Measurements from ENCODE around the gene AGR3. TPM values are rescaled to one million over a fixed set of nuclear protein-coding genes. Genes with fewer than 3 reads are reported as not detected.

Gene AGR3
- total and polyA plus RNA-seq, 8 donors = 0.83 to 19.2 (median 4.6) TPM

DNA sequence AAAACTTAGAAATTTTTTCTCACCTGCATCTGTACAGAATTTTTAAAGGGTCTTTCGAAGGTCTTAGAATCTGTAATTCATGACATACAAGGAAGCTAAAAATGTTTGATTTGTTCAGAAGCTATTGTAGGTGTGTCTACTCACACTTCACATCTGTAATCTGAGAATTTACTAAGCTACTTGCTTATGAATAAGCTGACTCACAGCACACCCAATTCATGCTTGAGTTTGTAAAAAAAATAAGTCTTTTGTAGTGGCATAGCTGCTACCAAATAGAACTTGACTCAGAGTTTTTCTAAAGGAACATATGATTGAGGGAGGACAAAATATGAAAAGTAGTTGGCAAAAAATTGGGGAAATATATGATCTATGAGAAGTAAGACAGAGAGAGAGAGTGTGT lies 64.2 kb downstream of the AGR3 start:
- H3K9me3 ChIP-seq = no peaks in the 10 kb centered on the region
- H3K27ac ChIP-seq = no peak overlapping the region
- TF ChIP-seq, protein P1, sequence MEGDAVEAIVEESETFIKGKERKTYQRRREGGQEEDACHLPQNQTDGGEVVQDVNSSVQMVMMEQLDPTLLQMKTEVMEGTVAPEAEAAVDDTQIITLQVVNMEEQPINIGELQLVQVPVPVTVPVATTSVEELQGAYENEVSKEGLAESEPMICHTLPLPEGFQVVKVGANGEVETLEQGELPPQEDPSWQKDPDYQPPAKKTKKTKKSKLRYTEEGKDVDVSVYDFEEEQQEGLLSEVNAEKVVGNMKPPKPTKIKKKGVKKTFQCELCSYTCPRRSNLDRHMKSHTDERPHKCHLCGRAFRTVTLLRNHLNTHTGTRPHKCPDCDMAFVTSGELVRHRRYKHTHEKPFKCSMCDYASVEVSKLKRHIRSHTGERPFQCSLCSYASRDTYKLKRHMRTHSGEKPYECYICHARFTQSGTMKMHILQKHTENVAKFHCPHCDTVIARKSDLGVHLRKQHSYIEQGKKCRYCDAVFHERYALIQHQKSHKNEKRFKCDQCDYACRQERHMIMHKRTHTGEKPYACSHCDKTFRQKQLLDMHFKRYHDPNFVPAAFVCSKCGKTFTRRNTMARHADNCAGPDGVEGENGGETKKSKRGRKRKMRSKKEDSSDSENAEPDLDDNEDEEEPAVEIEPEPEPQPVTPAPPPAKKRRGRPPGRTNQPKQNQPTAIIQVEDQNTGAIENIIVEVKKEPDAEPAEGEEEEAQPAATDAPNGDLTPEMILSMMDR (IDR thresholded peaks at IDR 0.05) = no peak
- peaks cover 8 to 21% (median 13%) of the 10 kb centered on the region in 3 donors for H3K4me1 ChIP-seq
- FAIRE-seq = no peak
- WGBS, 2 donors = 80 to 83% methylated on average over 1 of the region's 1 CpG
- intact Hi-C loops (cut with DNase I) = no loop called here
- no peak for ATAC-seq
- no peak for DNase-seq
- H3K4me3 ChIP-seq = no peak overlapping the region
- no peaks in the 10 kb centered on the region for H3K27me3 ChIP-seq
- no peaks in the 10 kb centered on the region for H3K36me3 ChIP-seq

DNA sequence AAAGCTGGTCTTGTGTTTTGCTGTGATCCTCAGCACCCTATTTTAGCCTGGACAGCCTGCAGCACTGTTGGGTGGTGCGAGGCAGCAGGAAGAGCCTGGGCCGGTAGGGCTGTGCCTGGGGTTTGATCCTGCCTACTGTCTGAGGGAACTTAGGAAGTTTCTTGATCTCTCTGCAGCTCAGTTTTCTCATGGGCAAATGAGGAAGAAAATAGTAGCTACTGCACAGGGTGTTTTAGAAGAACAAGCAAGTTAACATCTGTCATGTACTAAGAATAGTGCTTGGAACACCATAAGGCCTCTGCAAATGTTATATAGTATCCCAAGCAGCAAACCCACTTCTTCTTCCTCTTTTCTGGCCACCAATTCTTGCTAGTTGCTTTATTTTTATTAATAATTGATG lies 65.0 kb downstream of the AGR3 start:
- TF ChIP-seq, protein P1 (IDR thresholded peaks at IDR 0.05) = no peak
- no peaks in the 10 kb centered on the region for H3K9me3 ChIP-seq
- H3K36me3 ChIP-seq = no peaks in the 10 kb centered on the region
- 70 to 95% methylated on average over 2 of the region's 2 CpGs for WGBS, 2 donors
- no peak overlapping the region for H3K27ac ChIP-seq
- no peak for DNase-seq
- peak in 3 of 4 donors; percentile 21 to 68 (median 53) for ATAC-seq
- peaks cover 8 to 22% (median 10%) of the 10 kb centered on the region in 3 donors for H3K4me1 ChIP-seq
- no peaks in the 10 kb centered on the region for H3K27me3 ChIP-seq
- no peak for FAIRE-seq
- H3K4me3 ChIP-seq = no peak overlapping the region
- intact Hi-C loops (cut with DNase I) = no loop called here

DNA sequence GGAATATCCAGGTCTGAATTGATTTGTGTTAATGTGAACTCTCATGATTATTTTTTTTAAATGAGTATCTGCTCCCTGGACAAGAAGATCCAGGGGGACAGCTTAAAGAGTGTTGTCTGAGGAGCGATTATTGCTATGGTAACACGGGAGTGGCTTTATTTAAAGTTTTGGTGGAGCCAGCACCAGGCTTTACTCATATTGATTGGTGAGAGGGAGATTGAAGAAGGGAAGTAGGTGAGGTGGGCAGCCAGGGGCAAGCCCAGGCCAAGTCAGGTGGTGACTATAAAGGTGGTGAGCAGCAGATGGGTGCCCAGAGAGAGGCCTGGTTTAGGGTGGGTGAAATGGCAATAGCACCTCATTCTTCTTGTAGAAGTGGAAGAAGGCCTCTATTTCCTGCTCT lies 66.8 kb downstream of the AGR3 start:
- Histone ChIP-seq H3K27ac (no peak overlapping the region), H3K9me3 (no peaks in the 10 kb centered on the region), H3K27me3 (no peaks in the 10 kb centered on the region), H3K4me1 (peaks cover 5 to 29% (median 10%) of the 10 kb centered on the region in 3 donors), H3K4me3 (no peak overlapping the region), H3K36me3 (no peaks in the 10 kb centered on the region)
- FAIRE-seq (no peak), ATAC-seq (no peak), DNase-seq (no peak)
- 85 to 88% methylated on average over 2 of the region's 2 CpGs for WGBS, 2 donors
- TF ChIP-seq, protein P1 (IDR thresholded peaks at IDR 0.05) = no peak
- intact Hi-C loops (cut with DNase I) = no loop called here

GRCh38 chr7:16813232-16813616 lies 68.6 kb downstream of the AGR3 start:
- Histone ChIP-seq H3K27ac (peak overlapping the region in 3 of 4 donors; percentile 40 to 47 (median 42)), H3K4me3 (no peak overlapping the region), H3K9me3 (no peaks in the 10 kb centered on the region), H3K36me3 (no peaks in the 10 kb centered on the region), H3K27me3 (no peaks in the 10 kb centered on the region), H3K4me1 (peaks cover 5 to 29% (median 10%) of the 10 kb centered on the region in 3 donors)
- no peak for DNase-seq
- peak; percentile 21 to 73 (median 60) for ATAC-seq
- TF ChIP-seq, protein P1 (IDR thresholded peaks at IDR 0.05) = no peak
- no peak for FAIRE-seq
- 32 to 33% methylated on average over 3 of the region's 3 CpGs for WGBS, 2 donors
- intact Hi-C loops (cut with DNase I) = no loop called here

DNA sequence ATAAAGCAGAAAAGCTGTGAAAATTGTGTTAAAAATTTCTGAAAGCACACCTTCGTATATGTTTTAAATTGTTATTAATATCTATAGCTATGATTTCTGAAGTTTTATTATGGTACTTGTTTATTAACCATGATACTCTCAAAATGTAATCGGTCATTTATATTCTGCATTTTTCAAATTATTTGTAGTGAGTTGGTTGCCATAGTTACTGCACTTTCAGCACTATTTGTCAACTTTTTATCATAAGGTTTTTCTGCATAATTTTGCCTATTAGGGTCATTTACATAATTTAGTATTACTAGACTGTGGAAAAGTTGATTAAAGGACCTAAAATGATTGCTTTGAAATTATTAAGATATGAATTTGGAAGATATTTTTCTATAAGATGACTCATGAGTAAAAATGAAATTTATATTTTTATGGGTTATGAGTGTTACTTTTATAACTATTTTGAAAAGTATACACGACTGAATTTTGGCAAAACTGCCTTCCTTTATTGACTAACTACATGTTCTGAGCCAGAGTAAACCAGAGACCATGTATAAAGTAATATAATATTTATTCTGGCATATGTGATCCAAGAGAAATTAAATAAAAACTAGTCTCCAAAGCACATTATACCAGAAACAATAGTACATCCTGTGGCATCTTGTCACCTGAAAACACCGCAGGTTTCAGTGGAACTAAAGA lies 69.1 kb downstream of the AGR3 start:
- peak in 1 of 4 donors; percentile 16 for ATAC-seq
- H3K27me3 ChIP-seq = no peaks in the 10 kb centered on the region
- no peak overlapping the region for H3K4me3 ChIP-seq
- DNase-seq = no peak
- intact Hi-C loops (cut with DNase I) = no loop called here
- TF ChIP-seq, protein P1 (IDR thresholded peaks at IDR 0.05) = no peak
- FAIRE-seq = peak; percentile 17
- 57 to 60% methylated on average over 4 of the region's 4 CpGs for WGBS, 2 donors
- peaks cover 5 to 29% (median 10%) of the 10 kb centered on the region in 3 donors for H3K4me1 ChIP-seq
- no peaks in the 10 kb centered on the region for H3K36me3 ChIP-seq
- H3K9me3 ChIP-seq = no peaks in the 10 kb centered on the region
- H3K27ac ChIP-seq = peak overlapping the region in 3 of 4 donors; percentile 40 to 47 (median 42)
